Ishikawa (cell line): ENCODE measurements around the gene UBL4A.

Experiments
- CREB1 ChIP-seq: IDR thresholded peaks from 2 replicates; pipeline ENCODE4 v1.6.1; 2012; ENCODE audit warnings: low read depth
- NFIC ChIP-seq: IDR thresholded peaks from 2 replicates; pipeline ENCODE4 v1.6.1; 2012
- YY1 ChIP-seq: IDR thresholded peaks from 2 replicates; pipeline ENCODE4 v1.6.1; 2012; ENCODE audit warnings: low read depth
- ZBTB7A ChIP-seq: IDR thresholded peaks from 2 replicates; pipeline ENCODE4 v1.6.1; 2012; ENCODE audit warnings: low read depth

GRCh38 chrX:154486052-154486395 is 391 bp downstream of the UBL4A start:
- no peak for TF ChIP-seq NFIC
- no peak for TF ChIP-seq CREB1
- no peak for TF ChIP-seq ZBTB7A
- TF ChIP-seq YY1 = no peak
